HFFc6 (cell line): ENCODE measurements around the gene TIMP2. TPM values are rescaled to one million over a fixed set of nuclear protein-coding genes. Genes with fewer than 3 reads are reported as not detected.

Source experiments
- DNase-seq: peaks from one replicate; pipeline ENCODE4 v3.0.0-alpha.2; 2018
- H3K27ac Mint-ChIP-seq: 2 replicates; pipeline ENCODE4 v1.8.0; 2020; ENCODE audit warnings: mild to moderate bottlenecking, mixed read lengths
- H3K27me3 Mint-ChIP-seq: 2 replicates; pipeline ENCODE4 v1.8.0; 2021; ENCODE audit warnings: mild to moderate bottlenecking, moderate library complexity, mixed read lengths; ENCODE audit not compliant: insufficient read depth
- H3K36me3 Mint-ChIP-seq: 2 replicates; pipeline ENCODE4 v1.8.0; 2021; ENCODE audit warnings: low read depth, mixed read lengths
- H3K4me1 Mint-ChIP-seq: 2 replicates; pipeline ENCODE4 v1.8.0; 2020; ENCODE audit warnings: low read depth, mixed read lengths
- H3K4me3 Mint-ChIP-seq: 2 replicates; pipeline ENCODE4 v1.8.0; 2020; ENCODE audit warnings: mild to moderate bottlenecking, moderate library complexity, mixed read lengths
- H3K9me3 Mint-ChIP-seq: 2 replicates; pipeline ENCODE4 v1.8.0; 2020; ENCODE audit warnings: mild to moderate bottlenecking, mixed read lengths
- total RNA-seq, 6 experiments: library from RNA; stranded (reverse); fragmentation: NEBNext Ultra II Directional; extraction: Animal tissue kit (Norgen Biotek cat#: 25700); gene quantifications; 2 replicates in 1 of 6; 3 replicates in 5 of 6; pipeline ENCODE4 v1.2.3, GENCODE V29; 2021
- TF ChIP-seq, protein P1 (sequence below): fragments of 200-600 bp; sonication (generic); IDR thresholded peaks from 2 replicates; pipeline ENCODE4 v1.5.0; 2021; ENCODE audit warnings: antibody characterized with exemption, mild to moderate bottlenecking

Gene TIMP2
- total RNA-seq, 6 experiments from 2014 or later, result 547 to 705 (median 601) TPM

DNA sequence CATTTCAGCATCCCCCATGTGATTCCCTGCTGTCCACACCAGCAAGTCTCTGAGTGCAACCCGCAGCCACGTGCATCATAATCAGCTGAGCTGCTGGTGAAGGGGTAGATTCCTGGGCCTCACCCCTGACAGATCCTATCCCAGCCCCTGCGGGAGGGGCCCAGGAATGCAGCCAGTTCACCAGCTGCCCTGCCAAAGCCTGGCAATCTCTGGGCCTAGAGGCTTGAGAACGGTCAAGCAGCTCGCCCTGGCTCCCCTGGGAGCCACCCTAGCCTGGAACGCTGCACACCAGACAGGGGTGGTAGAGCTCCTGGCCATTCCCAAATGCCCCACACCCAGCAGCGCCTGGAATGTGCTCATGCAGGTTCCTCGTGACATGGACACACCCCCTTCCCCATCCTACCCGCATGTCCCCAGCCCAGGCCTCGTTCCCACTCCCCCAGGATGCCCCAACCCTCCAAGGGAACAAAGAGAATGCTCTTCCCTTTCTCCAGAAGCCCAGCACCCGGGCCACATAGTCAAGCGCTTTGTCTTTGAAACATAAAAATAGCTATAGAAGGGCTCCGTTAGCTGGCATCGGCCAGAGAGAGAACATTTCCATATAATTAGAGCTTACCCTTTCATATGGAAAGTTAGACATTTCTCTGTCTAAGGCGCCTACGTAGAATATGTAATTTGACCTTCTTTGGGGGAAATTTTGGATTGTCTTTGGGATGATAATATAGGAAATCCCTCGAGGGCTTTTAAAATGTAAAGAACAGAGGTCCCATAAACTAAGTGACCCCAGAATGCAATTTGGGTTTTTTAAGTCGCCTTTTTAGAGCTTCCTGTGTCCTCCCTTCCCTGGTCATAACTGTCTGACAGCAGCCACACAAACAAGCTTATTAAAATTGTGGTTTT is 25.6 kb downstream of the TIMP2 start:
- no peak for DNase-seq
- Mint-ChIP-seq H3K36me3 (peaks cover 14% of the 10 kb centered on the region; the same call in 1 of the 2 replicates), H3K27me3 (peaks cover 3% of the 10 kb centered on the region; the same call in 1 of the 2 replicates), H3K4me1 (peaks cover 34% of the 10 kb centered on the region; the same call in 1 of the 2 replicates), H3K4me3 (no peak overlapping the region), H3K27ac (no peak overlapping the region), H3K9me3 (no peaks in the 10 kb centered on the region)
- TF ChIP-seq, protein P1, sequence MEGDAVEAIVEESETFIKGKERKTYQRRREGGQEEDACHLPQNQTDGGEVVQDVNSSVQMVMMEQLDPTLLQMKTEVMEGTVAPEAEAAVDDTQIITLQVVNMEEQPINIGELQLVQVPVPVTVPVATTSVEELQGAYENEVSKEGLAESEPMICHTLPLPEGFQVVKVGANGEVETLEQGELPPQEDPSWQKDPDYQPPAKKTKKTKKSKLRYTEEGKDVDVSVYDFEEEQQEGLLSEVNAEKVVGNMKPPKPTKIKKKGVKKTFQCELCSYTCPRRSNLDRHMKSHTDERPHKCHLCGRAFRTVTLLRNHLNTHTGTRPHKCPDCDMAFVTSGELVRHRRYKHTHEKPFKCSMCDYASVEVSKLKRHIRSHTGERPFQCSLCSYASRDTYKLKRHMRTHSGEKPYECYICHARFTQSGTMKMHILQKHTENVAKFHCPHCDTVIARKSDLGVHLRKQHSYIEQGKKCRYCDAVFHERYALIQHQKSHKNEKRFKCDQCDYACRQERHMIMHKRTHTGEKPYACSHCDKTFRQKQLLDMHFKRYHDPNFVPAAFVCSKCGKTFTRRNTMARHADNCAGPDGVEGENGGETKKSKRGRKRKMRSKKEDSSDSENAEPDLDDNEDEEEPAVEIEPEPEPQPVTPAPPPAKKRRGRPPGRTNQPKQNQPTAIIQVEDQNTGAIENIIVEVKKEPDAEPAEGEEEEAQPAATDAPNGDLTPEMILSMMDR, result no peak

DNA sequence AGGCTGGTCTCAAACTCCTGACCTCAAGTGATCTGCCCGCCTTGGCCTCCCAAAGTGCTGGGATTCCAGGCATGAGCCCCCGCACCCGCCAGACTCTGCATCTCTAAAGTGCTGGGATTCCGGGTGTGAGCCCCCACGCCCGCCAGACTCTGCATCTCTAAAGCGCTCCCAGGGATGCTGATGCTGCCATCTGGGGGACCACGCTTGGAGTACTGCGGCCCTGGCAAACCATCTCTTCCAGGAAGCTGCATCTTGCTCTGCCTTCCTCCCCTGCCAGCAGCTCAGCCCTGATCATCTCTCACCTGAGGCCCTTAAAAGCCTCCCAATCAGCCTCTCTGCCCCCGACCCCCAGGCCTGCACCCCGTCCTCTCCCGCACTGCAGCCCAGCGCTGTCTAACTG is 26.2 kb downstream of the TIMP2 start:
- Mint-ChIP-seq H3K36me3 (peaks cover 14% of the 10 kb centered on the region; the same call in 1 of the 2 replicates), H3K4me3 (no peak overlapping the region), H3K9me3 (no peaks in the 10 kb centered on the region), H3K27ac (no peak overlapping the region), H3K4me1 (peaks cover 27% of the 10 kb centered on the region; the same call in 1 of the 2 replicates), H3K27me3 (peaks cover 3% of the 10 kb centered on the region; the same call in 1 of the 2 replicates)
- TF ChIP-seq, protein P1, result no peak
- DNase-seq, result no peak

DNA sequence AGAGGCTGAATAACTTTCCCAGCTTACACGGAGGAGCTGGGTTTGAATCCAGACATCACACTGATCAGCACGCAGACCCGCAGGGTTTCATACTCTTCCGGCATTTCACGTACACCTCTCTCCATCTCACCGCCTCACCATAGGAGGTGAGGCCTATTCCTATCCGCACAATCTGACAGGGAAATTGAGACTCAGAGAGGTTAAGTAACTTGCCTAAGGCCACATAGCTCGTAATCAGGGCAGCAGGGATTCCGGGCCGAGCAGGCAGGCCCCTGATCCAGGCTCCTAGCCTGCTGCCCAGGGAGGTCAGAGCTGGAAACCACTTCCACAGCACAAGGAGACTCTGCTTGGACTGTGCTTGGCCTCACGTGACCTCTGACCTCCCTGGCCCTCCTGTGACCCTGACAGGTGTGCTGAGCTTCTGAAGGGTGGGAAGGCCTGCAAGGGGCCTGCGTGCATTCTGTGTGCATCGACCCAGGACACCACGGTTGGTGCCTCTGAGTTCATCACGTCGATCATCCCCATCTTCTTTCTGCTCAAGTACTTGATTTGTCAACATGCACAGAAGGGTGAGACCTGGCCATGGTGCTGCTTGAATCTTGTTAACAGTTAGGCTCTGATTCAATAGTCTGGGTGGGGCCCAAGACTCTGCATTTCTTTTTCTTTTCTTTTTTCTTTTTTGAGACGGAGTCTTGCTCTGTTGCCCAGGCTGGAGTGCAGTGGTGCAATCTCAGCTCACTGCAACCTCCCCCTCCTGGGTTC is 26.9 kb downstream of the TIMP2 start:
- Mint-ChIP-seq H3K9me3 (no peaks in the 10 kb centered on the region), H3K27ac (peak overlapping the region; percentile 7; the same call in 1 of the 2 replicates), H3K4me3 (no peak overlapping the region), H3K27me3 (peaks cover 3% of the 10 kb centered on the region; the same call in 1 of the 2 replicates), H3K4me1 (peaks cover 23% of the 10 kb centered on the region; the same call in 1 of the 2 replicates), H3K36me3 (peaks cover 19% of the 10 kb centered on the region; the same call in 1 of the 2 replicates)
- TF ChIP-seq, protein P1, result no peak
- no peak for DNase-seq

DNA sequence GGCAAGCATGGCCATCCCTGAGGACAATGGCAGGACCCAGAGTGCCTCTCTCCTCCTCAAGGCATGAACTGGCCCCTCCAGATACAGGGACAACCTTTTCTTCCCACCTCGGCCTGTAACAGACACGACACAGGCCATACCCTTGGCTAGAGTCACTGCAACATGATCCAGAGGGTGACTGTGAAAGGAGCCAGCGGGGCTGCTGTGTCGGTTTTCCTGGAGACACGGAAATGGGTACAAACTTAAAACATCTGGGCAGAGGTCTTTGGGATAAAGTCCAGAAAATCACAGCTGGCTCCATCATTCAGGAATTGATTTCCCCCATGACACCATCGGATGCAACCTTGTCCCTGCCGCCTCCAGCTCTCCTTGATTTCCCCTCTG is 27.5 kb downstream of the TIMP2 start:
- Mint-ChIP-seq H3K36me3 (peaks cover 21% of the 10 kb centered on the region; the same call in 1 of the 2 replicates), H3K9me3 (no peaks in the 10 kb centered on the region), H3K27ac (peak overlapping the region; percentile 7; the same call in 1 of the 2 replicates), H3K4me3 (no peak overlapping the region), H3K4me1 (peaks cover 17% of the 10 kb centered on the region; the same call in 1 of the 2 replicates), H3K27me3 (peaks cover 1% of the 10 kb centered on the region; the same call in 1 of the 2 replicates)
- no peak for DNase-seq
- TF ChIP-seq, protein P1, result no peak
